ENCODE measurements around the gene HAT1.
"Not testable (repeated sequence)": the region's sequence is repeated elsewhere in the genome, so short reads cannot be mapped to it uniquely, and the experiment has no call there.

HAT1 gene

DNA sequence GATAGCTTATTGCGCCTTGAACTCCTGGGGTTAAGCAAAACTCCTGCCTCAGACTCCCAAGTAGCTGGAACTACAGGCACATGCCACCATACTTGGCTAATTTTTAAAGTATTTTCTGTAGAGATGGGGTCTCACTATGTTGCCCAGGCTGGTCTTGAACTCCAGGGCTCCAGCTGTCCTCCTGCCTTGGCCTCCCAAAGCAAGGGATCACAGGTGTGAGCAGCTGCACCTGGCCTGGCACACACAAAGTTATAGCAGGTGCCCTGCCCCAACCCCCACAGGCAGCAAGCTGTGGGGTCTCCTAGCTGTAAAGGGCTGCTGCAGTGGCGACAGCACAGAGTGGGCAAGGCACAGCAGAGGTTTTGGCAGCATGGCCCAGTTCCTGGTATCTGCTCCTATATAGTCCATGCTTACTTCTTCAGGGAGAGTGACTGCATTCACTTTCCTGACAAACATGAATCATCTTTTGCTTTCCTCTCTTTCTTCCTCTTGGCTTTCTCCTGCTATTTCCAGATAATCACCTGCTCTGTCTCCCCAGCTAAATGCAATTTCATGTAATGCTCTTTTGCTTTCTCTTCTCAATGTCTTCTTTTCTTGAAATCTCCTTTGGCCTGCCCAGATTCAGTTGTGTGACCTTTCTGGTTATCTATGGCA, 50.2 kb downstream of the HAT1 start:
- no peaks in the 10 kb centered on the region for H3K27me3 ChIP-seq (ENCODE audit: low read depth, low read length)
- no peak overlapping the region for H3K4me2 ChIP-seq (ENCODE audit: low read length)
- no peak overlapping the region for H3K9ac ChIP-seq (ENCODE audit: low read length)
- no peaks in the 10 kb centered on the region for H3K9me3 ChIP-seq (ENCODE audit: insufficient read depth, low read length)
- no peaks in the 10 kb centered on the region for H4K20me1 ChIP-seq (ENCODE audit: insufficient read depth, low read length)
- no peak for TF ChIP-seq EZH2phosphoT487 (IDR thresholded peaks at IDR 0.05; ENCODE audit: low read depth)
- TF ChIP-seq, protein P1, sequence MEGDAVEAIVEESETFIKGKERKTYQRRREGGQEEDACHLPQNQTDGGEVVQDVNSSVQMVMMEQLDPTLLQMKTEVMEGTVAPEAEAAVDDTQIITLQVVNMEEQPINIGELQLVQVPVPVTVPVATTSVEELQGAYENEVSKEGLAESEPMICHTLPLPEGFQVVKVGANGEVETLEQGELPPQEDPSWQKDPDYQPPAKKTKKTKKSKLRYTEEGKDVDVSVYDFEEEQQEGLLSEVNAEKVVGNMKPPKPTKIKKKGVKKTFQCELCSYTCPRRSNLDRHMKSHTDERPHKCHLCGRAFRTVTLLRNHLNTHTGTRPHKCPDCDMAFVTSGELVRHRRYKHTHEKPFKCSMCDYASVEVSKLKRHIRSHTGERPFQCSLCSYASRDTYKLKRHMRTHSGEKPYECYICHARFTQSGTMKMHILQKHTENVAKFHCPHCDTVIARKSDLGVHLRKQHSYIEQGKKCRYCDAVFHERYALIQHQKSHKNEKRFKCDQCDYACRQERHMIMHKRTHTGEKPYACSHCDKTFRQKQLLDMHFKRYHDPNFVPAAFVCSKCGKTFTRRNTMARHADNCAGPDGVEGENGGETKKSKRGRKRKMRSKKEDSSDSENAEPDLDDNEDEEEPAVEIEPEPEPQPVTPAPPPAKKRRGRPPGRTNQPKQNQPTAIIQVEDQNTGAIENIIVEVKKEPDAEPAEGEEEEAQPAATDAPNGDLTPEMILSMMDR (IDR thresholded peaks at IDR 0.05; ENCODE audit: low read depth, low read length) = no peak
- peaks cover 9% of the 10 kb centered on the region for H3K36me3 ChIP-seq (replicated peaks; ENCODE audit: low read depth, low read length)
- H3K27ac ChIP-seq (ENCODE audit: low read length) = no peak overlapping the region
- no peak overlapping the region for H2AFZ ChIP-seq (ENCODE audit: low read depth, low read length)
- H3K79me2 ChIP-seq (ENCODE audit: low read length) = no peaks in the 10 kb centered on the region
- no peaks in the 10 kb centered on the region for H3K4me1 ChIP-seq (ENCODE audit: low read length)
- H3K4me3 ChIP-seq (ENCODE audit: low read length) = no peak overlapping the region

DNA sequence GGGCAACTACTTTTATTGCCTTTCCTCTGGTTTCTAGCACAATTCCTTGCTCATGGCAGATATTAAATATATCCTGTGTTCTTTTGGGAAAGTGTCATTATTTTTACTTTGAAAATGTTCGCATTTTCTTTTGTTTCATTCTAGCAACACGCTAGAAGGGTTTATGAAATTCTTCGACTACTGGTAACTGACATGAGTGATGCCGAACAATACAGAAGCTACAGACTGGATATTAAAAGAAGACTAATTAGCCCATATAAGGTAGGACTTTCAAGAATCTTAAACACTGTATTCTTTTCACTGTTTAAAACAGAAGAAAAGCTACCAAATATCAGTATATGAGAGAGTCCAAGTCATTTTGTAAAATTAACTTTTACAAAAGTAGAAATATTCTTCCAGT, 56.8 kb downstream of the HAT1 start:
- no peaks in the 10 kb centered on the region for H3K79me2 ChIP-seq (ENCODE audit: low read length)
- H2AFZ ChIP-seq (ENCODE audit: low read depth, low read length) = no peak overlapping the region
- no peak overlapping the region for H3K4me2 ChIP-seq (ENCODE audit: low read length)
- no peak overlapping the region for H3K4me3 ChIP-seq (ENCODE audit: low read length)
- no peak overlapping the region for H3K27ac ChIP-seq (ENCODE audit: low read length)
- TF ChIP-seq EZH2phosphoT487 (IDR thresholded peaks at IDR 0.05; ENCODE audit: low read depth) = no peak
- TF ChIP-seq, protein P1 (IDR thresholded peaks at IDR 0.05; ENCODE audit: low read depth, low read length) = no peak
- no peaks in the 10 kb centered on the region for H3K4me1 ChIP-seq (ENCODE audit: low read length)
- H3K9ac ChIP-seq (ENCODE audit: low read length) = no peak overlapping the region
- H3K36me3 ChIP-seq (replicated peaks; ENCODE audit: low read depth, low read length) = peaks cover 26% of the 10 kb centered on the region
- H3K27me3 ChIP-seq (ENCODE audit: low read depth, low read length) = no peaks in the 10 kb centered on the region
- no peaks in the 10 kb centered on the region for H4K20me1 ChIP-seq (ENCODE audit: insufficient read depth, low read length)
- no peaks in the 10 kb centered on the region for H3K9me3 ChIP-seq (ENCODE audit: insufficient read depth, low read length)

DNA sequence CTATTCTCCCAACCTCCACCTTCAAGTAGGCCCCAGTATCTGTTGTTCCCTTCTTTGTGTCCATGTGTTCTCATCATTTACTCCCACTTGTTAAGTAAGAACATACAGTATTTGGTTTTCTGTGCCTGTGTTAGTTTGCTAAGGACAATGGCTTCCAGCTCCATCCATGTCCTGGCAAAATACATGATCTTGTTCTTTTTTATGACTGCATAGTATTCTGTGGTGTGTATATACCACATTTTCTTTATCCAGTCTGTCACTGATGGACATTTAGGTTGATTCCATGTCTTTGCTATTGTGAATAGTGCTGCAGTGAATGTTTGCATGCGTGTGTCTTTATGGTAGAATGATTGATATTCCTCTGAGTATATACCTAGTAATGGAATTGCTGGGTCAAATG, 61.7 kb downstream of the HAT1 start:
- not testable (repeated sequence) for H2AFZ ChIP-seq (ENCODE audit: low read depth, low read length); H3K79me2 ChIP-seq (ENCODE audit: low read length); H3K27me3 ChIP-seq (ENCODE audit: low read depth, low read length); H3K4me2 ChIP-seq (ENCODE audit: low read length); H4K20me1 ChIP-seq (ENCODE audit: insufficient read depth, low read length); H3K9me3 ChIP-seq (ENCODE audit: insufficient read depth, low read length); H3K27ac ChIP-seq (ENCODE audit: low read length); H3K4me1 ChIP-seq (ENCODE audit: low read length); H3K4me3 ChIP-seq (ENCODE audit: low read length); H3K9ac ChIP-seq (ENCODE audit: low read length)
- H3K36me3 ChIP-seq (replicated peaks; ENCODE audit: low read depth, low read length) = peaks cover 19% of the 10 kb centered on the region

DNA sequence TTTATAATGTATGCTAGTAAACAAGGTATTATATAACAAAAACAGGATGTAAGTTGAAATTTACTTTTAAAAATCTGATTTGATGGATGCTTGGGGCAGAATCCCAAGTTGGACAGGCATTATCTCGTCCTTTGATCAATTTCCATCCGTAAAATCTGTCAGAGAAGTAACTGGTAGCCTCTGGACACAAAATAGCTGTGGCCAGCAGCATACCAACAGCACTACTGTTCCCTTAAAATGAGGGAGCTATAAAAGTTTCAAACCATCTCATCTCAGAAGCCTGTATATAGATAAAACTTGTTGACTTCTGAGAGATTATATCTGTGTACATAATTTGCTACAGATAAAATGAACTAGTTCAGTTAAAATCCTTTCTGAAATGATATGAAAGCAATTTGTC, 62.8 kb downstream of the HAT1 start:
- Histone ChIP-seq H3K4me3 (ENCODE audit: low read length) (no peak overlapping the region), H3K4me1 (ENCODE audit: low read length) (no peaks in the 10 kb centered on the region), H3K27me3 (ENCODE audit: low read depth, low read length) (no peaks in the 10 kb centered on the region), H4K20me1 (ENCODE audit: insufficient read depth, low read length) (no peaks in the 10 kb centered on the region), H3K36me3 (replicated peaks; ENCODE audit: low read depth, low read length) (peaks cover 12% of the 10 kb centered on the region), H3K4me2 (ENCODE audit: low read length) (no peak overlapping the region), H2AFZ (ENCODE audit: low read depth, low read length) (no peak overlapping the region), H3K9me3 (ENCODE audit: insufficient read depth, low read length) (no peaks in the 10 kb centered on the region), H3K9ac (ENCODE audit: low read length) (no peak overlapping the region), H3K27ac (ENCODE audit: low read length) (no peak overlapping the region), H3K79me2 (ENCODE audit: low read length) (no peaks in the 10 kb centered on the region)
- TF ChIP-seq, protein P1 (IDR thresholded peaks at IDR 0.05; ENCODE audit: low read depth, low read length) = no peak
- TF ChIP-seq EZH2phosphoT487 (IDR thresholded peaks at IDR 0.05; ENCODE audit: low read depth) = no peak

Data from OCI-LY3 (cell line).